NCI-H748 (cell line): Measurements from ENCODE around the gene CGB7.
"Not testable (repeated sequence)": the region's sequence is repeated elsewhere in the genome, so short reads cannot be mapped to it uniquely, and the experiment has no call there.

Experiments
- DNase-seq: peaks from one replicate; lab custom pipeline; 2025; ENCODE audit not compliant: unreplicated experiment; lab: John Stamatoyannopoulos, UW

The CGB7 gene

DNA sequence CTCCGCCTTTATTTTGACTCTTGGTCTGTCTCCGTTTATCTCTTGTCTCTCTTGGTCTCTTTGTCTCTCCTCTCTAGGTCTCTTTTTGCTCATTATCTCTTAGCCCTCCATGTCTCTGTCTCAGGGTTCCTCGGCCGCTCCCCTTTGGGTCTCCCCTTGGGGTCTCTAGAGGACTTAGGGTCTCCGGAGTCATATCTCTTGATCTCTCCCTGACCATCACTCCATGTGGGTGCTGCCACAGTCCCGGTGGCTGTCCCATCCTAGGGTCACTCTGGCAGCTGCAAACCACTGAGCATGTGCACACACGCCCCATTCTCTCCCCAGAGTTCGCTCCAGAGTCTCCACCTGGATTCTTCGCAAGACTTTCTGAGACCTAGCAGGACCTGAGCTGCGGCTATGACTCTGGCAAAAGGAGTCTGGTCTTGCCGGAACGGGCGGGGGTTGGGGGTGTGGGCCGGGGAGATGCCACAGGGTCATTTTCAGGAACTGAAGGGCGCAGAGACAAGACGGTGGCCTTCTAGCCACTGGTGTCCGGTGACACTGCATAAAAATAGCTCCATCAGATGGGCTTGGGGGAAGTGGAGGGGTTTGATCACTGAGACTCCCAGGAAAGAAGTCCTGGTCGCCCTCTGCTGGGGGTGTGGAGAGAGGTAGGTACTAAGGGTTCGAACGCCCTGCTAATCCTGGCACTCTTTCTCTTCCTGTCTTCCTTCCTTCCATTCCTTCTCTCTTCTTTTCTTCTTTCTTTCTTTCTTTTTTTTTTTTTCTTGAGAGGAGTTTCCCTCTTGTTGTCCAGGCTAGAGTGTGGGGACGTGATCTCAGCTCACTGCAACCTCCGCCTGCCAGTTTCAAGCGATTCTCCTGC, 16.2 kb upstream of the CGB7 start:
- peak; percentile 52 for DNase-seq

DNA sequence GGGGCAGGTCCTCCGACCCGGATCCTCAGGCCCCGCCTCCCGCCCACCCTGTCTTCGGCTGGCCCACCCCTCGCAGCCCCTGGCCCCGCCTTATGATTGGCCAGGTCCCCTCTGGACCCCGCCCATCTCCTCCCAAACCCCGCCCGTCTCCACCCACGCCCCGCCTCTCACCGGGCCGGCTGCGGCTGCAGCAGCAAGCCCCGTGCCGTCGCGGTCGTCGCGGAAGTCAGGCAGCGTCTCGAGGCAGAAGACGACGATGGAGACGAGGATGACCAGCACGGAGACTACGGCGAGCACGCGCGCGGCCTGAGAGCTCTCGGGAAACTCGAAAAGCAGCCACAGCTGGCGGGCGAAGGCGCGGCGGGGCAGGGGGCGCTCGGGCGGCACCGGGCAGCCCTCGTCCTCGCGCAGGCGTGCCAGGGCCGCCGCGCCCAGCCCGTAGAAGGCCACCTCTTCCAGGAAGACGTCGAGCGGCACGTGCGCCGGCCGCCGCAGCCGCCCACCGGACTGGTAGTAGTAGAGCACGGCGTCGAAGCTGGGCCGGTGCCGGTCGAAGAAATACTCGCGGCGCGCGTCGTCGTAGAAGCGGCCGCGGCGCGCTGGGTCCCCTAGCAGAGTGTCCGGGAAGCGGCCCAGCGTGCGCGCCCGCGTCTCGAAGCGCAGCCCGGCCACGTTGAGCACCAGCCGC, 14.5 kb upstream of the CGB7 start:
- DNase-seq = no peak

DNA sequence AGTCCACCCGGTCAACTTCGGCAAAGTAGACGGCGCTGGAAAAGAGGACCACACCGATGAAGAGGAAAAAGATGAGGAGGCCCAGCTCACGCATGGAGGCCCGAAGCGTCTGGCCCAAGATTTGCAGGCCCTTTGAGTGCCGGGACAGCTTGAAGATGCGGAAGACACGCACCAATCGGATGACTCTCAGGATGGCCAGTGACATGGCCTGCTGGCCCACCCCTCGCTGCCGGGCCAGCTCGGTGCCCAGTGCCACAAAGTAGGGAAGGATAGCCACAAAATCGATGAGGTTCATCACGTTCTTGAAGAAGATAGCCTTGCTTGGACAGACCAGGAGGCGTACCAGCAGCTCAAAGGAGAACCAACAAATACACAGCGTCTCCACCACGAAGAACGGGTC, 12.9 kb upstream of the CGB7 start:
- no peak for DNase-seq

DNA sequence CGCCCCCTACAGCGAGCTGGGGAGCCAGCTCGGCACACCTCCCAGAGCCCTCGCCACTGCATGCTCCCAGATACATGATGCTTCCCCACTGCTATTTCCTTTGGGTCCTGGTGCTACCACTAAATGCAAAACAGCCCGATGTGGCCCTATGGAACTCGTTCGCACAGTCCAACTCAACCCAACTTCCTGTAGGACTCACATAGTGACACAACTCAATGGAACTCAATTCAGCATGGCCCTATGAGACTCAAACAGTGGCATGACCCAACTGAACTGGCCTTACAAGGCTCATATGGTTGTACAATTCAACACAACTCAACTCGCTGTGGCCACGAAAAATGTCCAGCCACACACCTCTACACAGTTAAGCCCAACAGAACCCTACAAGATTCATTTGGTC, 11.5 kb upstream of the CGB7 start:
- no peak for DNase-seq

DNA sequence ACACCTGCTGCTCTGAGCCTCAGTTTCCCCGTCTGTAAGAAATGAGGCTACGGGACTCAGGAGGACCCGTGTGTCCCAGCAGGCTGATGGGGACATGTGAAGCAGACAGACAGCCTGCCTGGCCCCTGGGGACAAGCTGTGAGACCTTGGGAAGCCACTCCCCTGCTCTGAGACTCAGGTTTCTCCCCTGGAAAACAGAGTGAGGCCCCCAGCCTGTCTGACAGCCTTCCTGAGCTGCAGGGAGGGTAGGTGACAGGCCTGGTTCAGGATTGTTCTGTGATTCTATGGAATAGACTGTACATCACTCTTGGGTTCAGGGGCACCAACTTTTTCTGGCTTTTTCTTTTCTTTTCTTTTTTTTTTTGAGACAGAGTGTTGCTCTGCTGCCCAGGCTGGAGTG, 10.0 kb upstream of the CGB7 start:
- no peak for DNase-seq

DNA sequence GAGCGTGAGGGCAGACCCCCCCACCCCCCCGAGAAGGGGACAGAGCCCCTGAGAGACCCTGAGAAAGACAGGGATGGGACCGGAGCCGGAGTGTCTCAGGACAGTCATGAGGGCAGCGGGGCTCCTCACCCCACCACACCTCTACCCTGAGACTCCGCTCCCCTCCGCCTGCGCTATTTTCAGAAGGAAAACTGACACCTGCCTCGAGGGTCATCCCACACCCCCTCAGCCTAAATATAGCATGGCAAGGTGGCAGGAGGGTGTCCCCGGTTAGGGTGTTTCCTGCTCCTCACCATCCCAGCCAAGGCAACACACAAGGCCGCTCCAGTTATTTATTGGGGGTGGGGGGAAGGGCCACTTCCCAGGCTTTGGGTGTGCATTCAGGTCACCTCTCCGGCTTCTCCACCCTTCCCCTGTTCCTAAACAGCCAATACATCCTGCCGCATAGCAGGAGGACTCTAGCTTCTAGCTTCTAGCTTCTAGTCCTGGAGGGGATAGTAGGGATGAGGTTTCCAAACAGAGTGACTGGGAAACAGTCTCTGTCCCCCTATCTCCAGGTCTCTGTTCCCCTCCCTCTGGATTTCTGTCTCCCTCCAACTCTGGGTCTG, 8.5 kb upstream of the CGB7 start:
- no peak for DNase-seq

DNA sequence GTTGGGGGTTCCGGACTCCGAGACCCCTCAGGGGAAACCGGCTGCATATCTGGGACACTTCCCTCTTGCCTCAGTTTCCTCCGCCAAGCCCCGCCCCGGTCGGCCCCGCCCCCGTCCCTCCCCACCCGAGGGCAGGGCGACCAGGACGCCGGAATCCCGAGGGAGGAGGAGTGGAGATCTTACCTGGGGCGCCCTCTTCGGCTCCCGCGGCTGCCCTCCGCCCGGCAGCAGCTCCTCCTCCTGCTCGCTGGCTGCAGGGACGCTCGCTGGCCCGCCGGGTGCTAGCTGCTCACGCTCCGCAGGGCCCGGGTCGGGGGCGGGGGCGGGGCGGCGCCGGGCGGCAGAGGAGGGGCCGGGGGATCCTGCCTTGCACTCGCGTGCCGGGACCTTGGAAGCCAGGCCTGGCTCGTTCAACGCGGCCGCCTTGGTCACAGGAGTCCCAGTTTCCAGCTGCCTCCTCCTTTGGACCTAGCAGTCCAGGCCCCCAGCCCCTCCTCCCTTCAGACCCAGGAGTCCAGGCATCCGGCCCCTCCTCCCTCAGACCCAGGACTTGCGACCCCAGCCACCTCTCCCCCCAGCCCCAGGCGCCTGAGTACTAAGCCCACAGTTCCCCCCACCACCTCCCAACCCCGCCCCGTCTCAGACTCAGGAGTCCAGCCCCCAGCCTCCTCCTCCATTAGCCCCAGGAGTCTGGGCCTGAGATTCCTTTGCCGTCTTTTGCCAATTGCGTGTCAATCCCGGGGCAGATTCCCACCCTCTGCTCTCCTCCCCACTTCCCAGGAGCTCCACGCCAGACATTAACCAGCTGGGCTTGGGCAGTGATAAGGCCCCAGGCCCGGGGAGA, 7.4 kb upstream of the CGB7 start, which contains the start of gene NTF4:
NTF4 (minus strand) TSS at position 51 of the 844 bp plus-strand sequence. CDS start 2,821 bp downstream, outside the sequence.
- peak; percentile 36 for DNase-seq

DNA sequence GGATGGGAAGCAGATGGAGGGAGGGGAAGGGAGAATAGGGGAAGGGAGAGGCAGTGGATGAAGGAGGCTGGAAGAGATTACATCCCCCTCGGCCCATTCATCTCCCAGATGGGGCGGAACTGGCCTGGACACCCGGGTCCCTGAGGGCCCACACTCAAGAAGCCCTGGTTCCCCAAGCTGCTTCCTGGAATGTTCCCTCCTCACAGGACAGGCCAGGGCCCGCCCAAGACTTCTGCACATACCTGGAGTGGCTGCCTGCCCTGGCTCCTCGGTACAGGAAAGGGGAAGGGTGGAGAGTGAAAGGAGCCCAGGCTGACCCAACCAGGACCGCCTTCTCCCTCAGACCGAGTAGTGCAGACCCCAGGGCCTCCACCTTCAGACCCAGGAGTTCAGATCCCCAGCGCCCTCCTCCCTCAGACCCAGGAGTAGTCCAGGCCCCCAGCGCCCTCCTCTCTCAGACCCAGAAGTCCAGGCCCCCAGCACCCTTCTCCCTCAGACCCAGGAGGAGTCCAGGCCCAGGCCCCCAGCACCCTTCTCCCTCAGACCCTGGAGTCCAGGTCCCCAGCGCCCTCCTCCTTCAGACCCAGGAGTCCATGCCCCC, 6.6 kb upstream of the CGB7 start:
- no peak for DNase-seq

DNA sequence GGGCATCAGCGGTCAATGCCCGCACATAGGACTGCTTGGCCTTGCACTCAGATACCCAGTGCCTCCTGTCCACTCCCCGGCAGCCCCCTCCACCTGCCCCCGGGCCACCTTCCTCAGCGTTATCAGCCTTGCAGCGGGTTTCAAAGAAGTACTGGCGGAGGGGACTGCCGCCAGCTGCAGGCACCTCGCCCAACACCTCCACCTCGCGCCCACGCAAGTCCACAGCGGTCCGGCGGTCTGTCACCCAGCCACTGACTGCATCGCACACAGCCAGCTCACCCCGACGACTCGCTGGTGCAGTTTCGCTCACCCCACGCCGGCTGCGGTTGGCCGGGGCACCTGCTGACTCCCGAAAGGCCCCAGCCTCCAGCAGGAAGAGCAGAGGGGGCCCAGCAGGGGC, 3.9 kb upstream of the CGB7 start:
- no peak for DNase-seq

DNA sequence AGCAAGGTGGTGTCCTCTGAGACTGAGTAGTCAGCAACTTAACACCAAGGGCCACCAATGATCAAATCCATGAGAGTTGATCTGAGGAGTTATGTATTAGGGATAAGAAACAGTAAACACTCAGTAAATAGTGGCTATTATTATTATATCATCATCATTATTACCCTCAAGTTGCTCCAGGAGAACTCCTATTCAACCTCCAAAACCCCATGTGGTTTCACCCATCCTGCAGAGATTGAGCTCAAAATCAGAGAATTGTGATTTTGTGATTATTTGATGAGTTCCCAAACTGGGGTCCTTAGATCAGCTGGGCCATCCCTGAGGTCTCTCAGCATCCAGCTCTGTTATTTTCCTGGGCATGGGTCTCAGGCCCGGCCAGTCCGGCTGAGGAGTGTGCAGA, 3.5 kb upstream of the CGB7 start:
- DNase-seq = no peak

DNA sequence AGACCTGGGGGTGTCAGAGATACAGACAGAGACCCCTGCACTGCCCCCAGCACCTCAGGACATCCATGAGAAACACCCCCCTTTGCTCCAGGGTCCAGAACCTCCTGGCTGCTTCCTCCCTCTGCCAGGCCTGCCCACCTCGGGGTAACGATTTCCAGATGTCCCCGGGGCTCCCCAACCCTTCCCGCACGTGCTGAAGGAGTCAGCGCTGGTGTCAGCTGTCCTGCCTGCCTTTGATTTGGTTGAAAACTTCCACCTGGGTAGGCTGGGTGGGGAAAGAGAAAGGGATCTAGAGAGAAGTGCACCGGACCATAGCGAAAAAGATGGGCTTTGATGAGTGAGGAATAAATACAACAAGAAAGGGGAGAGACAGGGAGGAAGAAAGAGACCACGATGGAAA, 1.5 kb upstream of the CGB7 start:
- no peak for DNase-seq

DNA sequence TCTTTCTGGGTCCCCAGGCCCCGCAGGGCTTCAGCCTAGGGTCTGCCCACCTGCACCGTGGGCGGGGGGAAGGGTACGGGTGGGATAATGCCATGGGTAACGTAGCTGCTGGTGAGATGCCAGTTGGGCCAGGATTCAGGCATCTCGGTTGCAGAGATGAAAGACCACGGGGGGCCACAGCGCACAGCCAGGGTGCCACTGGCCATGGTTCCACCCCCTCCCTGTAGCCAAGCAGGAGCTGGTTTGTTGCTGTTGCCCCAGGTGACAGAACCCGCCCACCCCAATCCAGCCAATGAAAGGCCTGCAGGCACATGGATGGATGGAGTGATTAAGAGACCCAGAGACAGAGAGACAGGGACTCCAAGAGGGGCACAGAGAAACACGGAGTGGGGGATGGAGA, 1.0 kb upstream of the CGB7 start:
- DNase-seq = peak; percentile 23

DNA sequence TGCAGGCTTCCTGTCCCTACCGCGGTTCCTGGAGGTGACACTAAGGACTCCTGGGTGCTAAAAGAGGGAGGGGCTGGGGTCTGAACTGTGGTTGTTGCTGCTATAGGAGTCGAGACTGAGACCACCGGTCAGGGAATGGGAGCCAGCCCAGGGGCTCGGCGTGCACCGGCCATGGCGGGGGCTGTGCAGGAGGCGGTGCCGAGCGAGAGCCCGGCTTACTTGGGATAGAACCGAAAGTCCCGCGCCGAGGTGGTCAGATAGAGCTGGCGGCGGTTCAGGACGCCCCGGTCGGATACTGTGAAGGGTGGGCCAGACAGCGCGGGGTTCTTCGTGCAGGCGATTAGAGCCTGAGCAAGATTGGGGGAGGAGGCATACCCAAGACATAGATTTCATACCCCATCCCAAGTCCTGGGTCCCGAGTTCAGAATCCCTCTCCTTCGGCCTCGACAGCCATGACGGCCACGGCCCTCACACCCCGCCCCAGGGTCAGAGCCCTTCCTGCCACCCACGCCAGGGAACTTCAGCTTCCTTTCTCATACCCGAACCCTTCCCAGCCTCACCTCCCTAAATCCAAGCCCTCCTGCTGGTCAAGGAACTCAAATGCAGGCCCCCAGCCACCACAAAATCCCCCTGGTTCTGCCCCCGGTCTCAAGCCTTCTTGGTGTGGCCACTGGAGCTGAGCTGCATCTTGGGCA, 500 bp downstream of the CGB7 start:
- not testable (repeated sequence) for DNase-seq

DNA sequence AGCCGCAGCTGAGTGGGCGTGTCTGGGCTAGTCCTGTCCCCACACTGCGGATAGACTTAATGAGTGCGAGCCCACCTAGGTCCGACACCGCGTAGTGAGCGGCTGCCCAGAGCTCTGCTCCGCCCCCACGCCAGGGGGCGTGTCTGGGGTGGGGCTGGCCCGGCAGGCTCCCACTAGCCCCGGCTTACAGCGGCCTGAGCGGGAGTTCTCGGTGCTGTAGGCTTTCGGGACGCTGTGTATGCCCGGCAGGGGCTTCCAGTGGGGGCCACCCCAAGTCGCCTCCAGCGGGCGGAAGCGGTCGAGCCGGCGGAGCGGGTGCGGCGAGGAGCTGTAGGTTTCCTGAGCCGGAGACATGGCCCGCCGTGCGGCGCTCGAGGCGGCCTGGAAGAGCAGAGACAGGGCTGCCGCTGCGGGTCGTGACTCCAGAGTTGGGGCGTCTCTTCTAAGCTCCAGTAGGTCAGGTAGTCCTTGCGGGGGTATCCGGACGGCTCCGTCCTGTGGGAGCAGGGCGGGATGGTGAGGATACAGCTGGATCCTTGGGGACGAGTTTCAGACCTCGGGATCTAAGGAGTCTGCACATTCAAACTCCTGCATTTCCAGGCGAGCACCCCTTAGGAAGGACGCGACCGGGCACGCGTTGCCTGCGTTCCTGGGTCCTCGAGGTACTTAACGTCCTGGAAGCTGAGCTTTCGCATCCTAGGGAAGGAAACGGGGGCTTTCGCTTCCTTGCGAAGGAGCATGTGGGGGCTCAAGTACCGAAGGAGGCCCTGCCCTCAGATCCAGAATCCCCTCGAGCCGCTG, 1.2 kb downstream of the CGB7 start:
- DNase-seq = peak; percentile 87

DNA sequence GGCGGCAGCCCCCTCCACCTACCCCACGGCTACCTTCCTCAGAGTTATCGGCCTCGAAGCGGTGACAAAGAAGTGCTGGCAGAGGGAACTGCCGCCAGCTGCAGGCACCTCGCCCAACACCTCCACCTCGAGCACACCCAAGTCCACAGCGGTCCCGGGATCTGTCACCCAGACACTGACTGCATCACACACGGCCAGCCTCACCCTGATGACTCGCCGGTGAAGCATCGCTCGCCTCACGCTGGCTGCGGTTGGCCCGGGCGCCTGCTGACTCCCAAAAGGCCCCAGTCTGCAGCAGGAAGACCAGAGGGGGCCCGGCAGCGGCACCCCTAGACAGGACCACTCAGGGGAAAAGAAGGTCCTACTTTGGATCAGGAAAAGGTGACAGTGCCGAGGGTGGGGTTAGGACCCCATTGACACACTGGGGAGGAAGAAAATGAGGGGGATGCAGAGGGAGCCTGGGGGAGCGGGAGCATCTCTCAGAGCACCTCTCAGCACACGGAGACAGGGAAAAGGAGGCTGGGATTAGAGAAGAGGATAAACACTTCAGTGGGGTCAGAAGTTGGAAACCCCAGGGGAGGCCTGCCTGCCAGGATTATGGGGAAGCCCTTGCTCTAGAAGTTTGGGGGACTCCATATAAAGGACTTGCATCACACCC, 7.0 kb downstream of the CGB7 start:
- DNase-seq = not testable (repeated sequence)

DNA sequence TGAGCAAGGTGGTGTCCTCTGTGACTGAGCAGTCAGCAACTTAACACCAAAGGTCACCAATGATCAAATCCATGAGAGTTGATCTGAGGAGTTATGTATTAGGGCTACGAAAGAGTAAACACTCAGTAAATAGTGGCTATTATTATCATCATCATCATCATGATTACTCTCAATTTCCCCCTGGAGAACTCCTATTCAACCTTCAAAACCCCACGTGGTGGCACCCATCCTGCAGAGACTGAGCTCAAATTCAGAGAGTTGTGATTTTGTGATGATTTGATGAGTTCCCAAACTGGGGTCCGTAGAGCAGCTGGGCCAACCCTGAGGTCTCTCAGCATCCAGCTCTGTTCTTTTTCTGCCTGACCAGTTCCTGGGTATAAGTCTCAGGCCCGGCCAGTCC, 7.7 kb downstream of the CGB7 start:
- DNase-seq = not testable (repeated sequence)

DNA sequence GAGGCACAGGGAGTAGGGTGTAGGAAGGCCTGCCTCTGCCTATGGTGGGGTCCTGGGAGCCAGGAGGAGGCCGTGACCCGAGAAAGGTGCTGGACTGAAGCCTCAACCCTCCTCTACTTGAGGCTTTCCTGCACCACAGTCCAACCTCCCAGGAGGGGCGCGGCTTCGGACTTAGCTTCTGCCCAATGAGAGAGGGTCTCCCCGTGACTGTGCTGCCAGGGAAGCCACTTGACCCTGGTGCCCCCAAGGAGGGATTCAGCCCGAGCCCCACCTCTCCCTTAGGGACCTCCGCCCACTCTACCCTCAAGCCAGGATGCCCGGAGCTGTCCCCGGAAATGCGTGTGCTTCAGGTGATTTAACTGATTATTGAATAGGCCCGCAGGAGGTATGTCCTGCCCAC, 8.5 kb downstream of the CGB7 start, which contains the start of gene CGB8:
CGB8 (minus strand) TSS at position 101 of the 400 bp plus-strand sequence. CDS start 372 bp downstream, outside the sequence.
- peak; percentile 30 for DNase-seq

DNA sequence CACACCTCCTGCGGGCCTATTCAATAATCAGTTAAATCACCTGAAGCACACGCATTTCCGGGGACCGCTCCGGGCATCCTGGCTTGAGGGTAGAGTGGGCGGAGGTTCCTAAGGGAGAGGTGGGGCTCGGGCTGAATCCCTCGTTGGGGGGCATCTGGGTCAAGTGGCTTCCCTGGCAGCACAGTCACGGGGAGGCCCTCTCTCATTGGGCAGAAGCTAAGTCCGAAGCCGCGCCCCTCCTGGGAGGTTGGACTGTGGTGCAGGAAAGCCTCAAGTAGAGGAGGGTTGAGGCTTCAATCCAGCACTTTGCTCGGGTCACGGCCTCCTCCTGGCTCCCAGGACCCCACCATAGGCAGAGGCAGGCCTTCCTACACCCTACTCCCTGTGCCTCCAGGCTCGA, 14.0 kb downstream of the CGB7 start, which contains the start of gene CGB5:
CGB5 (plus strand) TSS at position 301 of the 400 bp plus-strand sequence. CDS start 362 bp downstream, outside the sequence.
- DNase-seq = not testable (repeated sequence)
